RWPE1 (cell line): ENCODE data around the gene LRSAM1.

Experiments used
- CTCF ChIA-PET: fragments of 350-600 bp; sonication (Branson Sonifier 250); formaldehyde crosslinking; extraction: SDS; loops from one replicate; lab custom pipeline; 2021; lab: Yijun Ruan, JAX
- POLR2A ChIA-PET: fragments of 400-600 bp; formaldehyde crosslinking; extraction: SDS; loops from one replicate; lab custom pipeline; 2020; ENCODE audit warnings: antibody characterized with exemption; ENCODE audit not compliant: low non-redundant PET; lab: Yijun Ruan, JAX
- DNase-seq: peaks from one replicate; pipeline ENCODE4 v3.0.0; 2012; ENCODE audit warnings: low spot score
- H3K27ac ChIP-seq: fragments of 450-650 bp; 2 replicates; pipeline ENCODE4 v1.5.1; 2017
- TF ChIP-seq, protein P1 (sequence below): fragments of 450-650 bp; conservative IDR thresholded peaks from 2 replicates; pipeline ENCODE4 v1.5.1; 2017; ENCODE audit warnings: low read depth, mild to moderate bottlenecking

LRSAM1 gene

DNA sequence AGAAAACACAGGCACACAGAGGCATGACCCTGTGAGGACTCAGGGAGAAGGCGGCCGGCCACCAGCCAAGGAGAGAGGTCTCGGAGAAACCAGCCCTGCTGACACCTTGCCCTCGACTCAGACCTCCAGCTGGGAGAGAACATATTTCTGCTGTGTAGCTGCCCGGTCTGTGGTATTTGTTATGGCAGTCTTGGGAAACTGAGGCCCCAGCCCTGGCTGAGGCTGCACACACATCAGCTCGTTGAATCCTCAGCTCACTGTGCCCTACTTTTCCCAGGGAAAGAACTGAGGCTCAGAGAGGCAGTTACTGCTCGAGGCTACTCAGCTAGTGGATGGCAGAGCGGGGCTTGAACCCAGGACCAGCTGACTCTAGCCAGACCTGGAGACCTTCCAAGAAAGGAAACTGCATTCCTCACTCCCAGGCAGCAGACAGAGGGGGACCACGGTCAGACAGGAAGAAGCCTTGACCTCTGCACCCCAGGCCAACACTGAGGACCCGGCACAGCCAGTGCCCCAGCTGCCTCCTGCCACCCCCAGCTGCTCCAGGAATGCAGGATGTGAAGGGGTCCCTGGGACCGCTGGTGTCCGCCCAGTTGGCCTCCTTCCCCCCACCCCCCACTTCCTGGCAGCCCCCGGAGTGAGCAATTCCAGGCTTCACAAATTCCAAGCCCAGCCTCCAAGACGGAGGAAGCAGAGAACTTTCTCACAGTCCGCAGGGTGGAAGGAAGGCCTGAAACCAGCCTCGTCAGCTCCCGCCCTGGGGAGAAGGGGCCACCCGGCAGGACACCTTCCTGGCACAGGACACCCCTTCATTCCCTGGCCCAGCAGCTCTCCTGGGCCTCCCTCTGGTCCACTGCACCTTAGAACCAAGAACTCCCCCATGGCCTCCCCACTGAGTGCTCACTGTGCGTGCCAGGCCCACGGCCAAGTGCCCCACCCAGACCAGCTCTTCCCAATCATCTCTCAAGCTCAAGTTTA, 69.9 kb downstream of the LRSAM1 start:
- ChIA-PET CTCF (interaction anchor here (0.6 to 2.1 kb wide), 8 partner anchors 14 to 539 kb away, joined by 3 to 8 read pairs (median 6); no protein-coding TSS in a partner anchor), POLR2A (no interaction called here)
- peak overlapping the region; percentile 99 for H3K27ac ChIP-seq
- no peak for DNase-seq
- TF ChIP-seq, protein P1, sequence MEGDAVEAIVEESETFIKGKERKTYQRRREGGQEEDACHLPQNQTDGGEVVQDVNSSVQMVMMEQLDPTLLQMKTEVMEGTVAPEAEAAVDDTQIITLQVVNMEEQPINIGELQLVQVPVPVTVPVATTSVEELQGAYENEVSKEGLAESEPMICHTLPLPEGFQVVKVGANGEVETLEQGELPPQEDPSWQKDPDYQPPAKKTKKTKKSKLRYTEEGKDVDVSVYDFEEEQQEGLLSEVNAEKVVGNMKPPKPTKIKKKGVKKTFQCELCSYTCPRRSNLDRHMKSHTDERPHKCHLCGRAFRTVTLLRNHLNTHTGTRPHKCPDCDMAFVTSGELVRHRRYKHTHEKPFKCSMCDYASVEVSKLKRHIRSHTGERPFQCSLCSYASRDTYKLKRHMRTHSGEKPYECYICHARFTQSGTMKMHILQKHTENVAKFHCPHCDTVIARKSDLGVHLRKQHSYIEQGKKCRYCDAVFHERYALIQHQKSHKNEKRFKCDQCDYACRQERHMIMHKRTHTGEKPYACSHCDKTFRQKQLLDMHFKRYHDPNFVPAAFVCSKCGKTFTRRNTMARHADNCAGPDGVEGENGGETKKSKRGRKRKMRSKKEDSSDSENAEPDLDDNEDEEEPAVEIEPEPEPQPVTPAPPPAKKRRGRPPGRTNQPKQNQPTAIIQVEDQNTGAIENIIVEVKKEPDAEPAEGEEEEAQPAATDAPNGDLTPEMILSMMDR: no peak

- POLR2A ChIA-PET: no interaction called here
- no peak for DNase-seq
- CTCF ChIA-PET: interaction anchor here (0.7 to 2.1 kb wide), 8 partner anchors 14 to 538 kb away, joined by 4 to 8 read pairs (median 6); partner anchors contain the start of gene TOR2A
- peak overlapping the region; percentile 99 for H3K27ac ChIP-seq
- TF ChIP-seq, protein P1: no peak
Observed at GRCh38 chr9:127521919-127522304, 70.6 kb downstream of the LRSAM1 start.

DNA sequence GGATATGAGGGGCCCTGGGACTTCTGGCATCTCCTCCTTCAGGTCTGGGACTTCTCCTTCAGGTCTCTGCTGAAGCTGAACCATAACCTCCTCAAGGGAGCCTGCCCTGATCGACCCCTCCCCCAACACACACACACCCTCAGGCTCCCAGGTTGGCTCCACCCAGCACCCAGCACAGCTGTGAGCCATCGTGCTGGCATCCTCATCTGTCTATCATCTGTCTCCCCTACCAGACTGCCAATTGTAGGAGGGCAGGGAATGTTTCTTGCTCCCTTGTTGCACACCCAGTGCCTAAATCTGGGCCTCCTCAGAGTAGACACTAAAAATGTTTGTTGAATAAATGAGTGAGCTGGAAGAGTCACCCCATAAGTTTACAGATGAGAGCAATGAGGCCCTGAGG, 71.4 kb downstream of the LRSAM1 start:
- TF ChIP-seq, protein P1: no peak
- ChIA-PET CTCF (interaction anchor here (1.1 to 2.0 kb wide), 6 partner anchors 13 to 262 kb away, joined by 3 to 8 read pairs (median 4); partner anchors contain the start of gene TOR2A), POLR2A (no interaction called here)
- DNase-seq: peak; percentile 95
- peak overlapping the region; percentile 99 for H3K27ac ChIP-seq

DNA sequence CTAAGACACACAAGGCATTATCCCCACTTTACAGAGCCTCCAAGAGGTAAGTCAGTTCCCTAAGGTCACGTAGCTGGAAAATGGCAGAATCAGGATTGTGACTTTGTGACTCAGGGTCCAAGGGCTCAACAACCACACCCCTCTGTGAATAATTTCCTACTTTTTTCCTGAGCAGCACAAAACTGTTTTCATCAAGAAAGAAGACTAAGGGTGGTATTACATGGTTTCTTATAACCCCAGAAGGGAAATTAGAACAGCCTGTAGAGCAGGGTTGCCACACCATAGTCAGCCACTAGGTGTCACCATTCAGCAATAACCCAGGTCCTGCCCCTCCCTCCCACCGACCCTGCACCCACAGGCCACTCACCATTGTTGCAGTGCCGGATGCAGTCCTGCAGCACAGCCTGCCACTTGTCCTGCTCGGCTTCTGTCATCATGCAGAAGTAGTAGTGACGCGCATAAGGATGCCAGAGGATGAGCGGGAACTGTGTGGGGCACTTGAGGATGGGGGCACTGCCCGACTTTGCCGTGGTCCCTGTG, 72.1 kb downstream of the LRSAM1 start:
- no peak for DNase-seq
- TF ChIP-seq, protein P1: no peak; the same call in 1 of the 2 replicates
- peak overlapping the region; percentile 85 for H3K27ac ChIP-seq
- CTCF ChIA-PET: interaction anchor here (1.1 to 2.0 kb wide), 4 partner anchors 15 to 261 kb away, joined by 3 to 6 read pairs (median 4); partner anchors contain the start of gene TOR2A
- POLR2A ChIA-PET: no interaction called here

GRCh38 chr9:127524373-127524772, 73.1 kb downstream of the LRSAM1 start:
- CTCF ChIA-PET: interaction anchor here (1.7 kb wide), 1 partner anchor 12 kb away, joined by 8 read pairs; no protein-coding TSS in a partner anchor
- no peak for DNase-seq
- H3K27ac ChIP-seq: peak overlapping the region; percentile 85
- POLR2A ChIA-PET: no interaction called here
- TF ChIP-seq, protein P1: no peak
